Stimulated activated CD4-positive, alpha-beta T cell treated with anti-CD3 and anti-CD28 coated beads, Interleukin-15, amount 100 ng/mL, for 1 hour (primary cell): ENCODE data around the gene AIFM3.
"Not testable (repeated sequence)": the region's sequence is repeated elsewhere in the genome, so short reads cannot be mapped to it uniquely, and the experiment has no call there.

Source experiments
- DNase-seq, 2 donors: peaks; one replicate each; pipeline ENCODE4 v3.0.0-alpha.2; 2020; ENCODE audit warnings: low read depth in 1 of 2, low spot score in 1 of 2

The AIFM3 gene

DNA sequence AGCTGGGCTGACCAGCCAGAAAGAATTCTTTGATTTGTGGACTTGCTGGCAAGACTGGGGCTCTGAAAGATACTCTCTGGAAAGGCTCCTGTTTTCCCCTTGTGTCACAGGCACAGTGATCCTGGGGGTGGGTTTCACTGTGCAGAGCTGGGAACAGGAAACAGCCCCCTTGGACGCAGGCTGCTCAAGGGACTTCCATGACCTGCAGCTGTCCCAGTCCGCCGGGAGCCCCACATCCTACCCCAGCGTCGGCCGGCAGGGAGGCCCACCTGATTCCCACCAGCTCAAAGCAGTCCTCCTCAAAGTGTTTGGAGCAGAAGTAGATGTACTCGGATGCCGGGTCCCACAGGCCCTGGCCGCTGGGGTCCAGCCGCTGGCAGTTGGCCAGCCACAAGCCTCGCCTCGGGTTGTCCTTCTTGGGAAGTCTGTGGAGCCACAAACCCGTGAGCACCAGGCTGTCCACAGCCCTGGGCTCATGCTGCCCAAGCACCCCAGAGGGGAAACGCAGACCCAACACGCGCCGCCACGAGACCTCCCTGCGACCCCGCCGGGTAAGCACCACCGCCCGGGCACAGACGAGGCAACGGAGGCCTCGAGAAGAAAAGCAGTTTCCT is 34.0 kb downstream of the AIFM3 start:
- no peak for DNase-seq

DNA sequence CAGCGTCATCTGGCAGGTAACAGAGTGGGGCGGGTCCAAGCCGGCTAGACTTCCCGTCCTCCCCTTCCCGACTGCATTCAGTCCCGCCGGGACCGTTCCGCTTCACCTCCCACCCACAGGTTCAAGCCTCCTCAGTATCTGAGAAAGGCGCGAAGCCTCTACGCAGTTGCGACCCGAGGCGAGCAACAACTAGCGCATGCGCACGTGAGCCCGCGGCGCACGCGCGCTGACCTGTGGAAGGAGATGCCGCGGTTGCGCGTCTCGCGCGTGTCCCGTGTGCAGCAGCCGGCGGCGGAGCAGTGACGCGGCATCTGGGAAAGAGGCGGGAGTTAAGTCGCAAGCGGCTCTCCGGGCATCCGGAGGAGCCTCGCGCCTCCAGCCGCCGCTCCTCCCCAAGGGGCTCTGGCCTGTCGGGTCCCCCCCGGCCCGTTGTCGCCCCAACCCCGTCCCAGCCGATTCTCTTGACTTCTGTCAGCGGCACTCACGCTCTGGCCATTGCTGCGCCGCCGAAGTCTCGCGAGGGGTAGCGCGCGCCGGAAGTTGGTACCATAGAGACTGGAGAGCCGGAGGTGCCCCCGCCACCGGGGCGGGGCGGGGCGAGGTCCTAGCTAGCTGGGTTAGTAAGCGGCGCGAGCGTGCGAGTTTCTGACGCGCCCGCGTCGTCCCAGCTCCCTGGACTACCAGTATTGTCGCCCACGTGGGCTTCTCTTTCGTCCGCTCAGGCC is 34.7 kb downstream of the AIFM3 start, which contains the start of gene THAP7:
Gene THAP7, minus strand, starts transcription at position 518 of the 725 bp plus-strand sequence. Its CDS starts 207 bp downstream, at position 311.
- peak; percentile 95 for DNase-seq

DNA sequence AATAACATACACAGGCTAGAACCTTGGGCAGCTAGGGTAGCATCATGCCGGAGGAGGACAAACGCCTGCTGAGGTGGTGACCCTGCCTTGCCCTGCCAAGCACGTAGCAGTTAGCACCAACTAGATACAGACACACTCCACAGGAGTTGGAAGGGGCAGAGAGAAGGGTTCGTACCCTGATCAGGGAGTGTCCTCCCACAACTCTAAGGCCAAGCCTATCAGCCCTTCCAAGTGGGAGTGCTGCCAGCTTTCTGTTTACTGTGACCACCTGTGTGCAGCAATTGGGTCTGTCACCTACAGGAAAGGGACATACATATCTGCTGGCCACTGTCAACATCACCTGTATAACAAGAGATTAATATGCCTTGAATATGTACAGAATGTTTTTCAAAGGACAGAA is 36.7 kb downstream of the AIFM3 start:
- no peak for DNase-seq

DNA sequence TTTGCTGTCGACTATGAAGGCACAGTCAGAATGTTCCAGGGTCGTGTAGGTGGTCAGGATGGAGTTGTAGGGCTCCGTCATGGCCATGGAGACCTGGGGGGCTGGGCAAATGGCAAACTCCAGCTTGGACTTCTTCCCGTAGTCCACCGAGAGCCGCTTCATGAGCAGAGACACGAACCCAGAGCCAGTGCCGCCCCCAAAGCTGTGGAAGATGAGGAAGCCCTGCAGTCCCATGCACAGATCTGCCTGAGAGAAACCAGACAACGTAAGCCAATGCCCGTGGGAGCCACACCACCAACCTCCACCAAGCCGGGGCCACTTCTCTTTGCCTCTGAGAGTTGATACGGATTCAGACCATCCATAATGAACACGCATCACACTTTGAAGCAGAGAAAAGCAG is 42.2 kb downstream of the AIFM3 start:
- DNase-seq: not testable (repeated sequence)

DNA sequence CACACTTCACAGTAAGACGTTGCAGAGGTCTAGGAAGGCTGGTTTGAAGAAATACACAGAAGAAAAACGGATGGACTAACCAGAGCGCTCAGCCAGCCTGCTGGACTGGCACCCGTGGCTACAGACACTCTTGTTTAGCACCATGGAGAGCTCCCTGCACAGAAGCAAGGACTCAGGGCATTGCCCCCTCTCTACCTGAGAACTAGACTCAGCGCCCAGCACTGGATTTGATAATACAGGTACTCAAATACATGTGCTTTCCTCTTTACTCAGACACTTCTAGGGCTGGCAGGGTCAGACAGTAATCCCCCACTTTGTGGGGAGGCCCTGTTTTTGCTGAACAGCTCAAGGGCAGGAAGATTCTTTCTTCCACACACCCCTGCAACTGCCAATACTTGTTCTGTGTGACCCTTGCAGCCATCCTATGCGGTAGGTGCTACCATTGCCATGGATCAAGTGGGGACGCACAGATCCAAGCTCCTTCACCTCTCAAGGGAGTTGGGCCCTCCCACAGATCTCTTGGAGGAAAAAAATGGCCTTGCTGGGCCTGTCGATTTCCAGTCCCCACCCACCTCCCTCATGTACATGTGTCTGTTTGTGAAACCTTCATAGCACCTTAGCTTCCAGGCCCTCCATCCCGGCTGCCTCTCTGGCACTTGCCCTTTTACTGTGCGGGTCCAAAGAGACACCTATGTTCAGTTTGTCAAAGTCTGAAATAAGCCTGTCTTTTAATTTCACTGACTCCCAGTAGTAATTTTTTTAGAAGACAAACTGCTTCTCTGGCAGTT is 42.8 kb downstream of the AIFM3 start:
- DNase-seq: no peak

- no peak for DNase-seq
These were observed 43.5 kb downstream of the AIFM3 start for GRCh38 chr22:21010426-21011113.

DNA sequence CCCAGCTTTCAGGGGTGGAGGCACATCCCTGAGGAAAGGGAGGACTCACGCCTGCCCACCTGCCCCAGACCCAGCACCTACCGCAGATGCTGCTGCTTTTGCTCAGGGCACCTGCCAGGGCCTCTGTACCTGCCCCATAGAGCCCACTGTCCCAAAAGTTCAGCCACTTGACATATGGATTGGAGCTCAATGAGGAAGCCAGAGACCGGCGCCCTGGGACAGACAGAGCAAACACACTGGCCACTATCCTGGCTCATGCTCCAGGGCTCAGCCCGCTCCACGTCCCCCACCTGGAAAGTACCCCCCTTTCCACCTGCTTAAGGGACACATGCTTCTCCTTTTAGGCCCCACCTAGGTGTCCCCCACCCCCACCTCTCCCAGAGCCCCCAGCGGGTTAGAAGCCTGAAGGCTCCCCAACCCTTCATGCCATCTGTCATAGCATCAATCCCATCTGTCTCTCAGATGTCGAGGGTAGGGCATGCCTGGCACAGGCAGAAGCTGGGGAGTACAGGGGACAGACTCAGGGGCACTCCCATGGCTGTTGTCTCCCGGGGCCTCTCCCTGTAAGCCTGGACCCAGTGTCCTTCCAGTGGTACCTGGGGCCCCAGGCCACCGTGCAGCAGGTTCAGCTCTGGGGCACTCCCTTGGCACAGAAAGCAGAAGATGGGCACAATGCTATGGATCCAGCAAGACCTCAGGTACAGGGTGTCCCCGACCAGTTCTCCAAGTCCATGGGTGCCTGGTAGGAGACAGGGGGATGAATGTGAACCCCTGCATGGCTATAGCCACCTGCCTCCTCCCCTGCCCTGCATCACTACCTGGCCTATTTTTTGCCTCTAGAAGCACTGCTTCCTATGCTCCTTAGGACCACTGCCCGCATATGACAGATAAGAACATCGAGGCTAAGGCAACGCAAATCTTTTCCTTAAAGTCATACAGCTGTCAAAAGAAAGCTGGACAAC is 45.7 kb downstream of the AIFM3 start:
- DNase-seq: no peak

DNA sequence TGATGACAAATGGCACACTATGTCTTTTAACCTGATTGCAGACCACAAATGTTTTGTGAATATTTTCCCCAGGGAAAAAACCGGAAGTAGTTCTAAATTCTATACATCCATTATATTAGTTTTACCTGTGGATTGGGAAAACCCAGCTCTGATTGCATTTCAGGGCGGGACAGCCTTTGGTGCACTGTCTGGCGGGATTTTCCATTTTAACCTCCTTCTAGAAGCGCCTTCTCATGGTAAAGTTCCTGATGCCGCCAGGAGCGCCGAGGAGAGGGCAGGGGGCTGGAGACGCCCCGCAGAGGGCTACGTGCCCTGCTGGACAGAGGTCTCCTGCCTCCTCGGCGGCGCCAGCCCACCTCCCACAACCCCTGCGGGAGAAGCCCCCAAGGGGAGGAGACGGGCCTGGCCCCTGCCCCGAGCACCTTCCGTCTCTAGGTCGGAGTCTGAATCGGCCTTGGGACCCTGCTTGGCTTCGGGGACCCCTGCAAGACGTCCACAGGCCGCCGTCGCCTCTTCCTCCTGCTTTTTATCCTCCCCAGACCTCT is 46.7 kb downstream of the AIFM3 start:
- DNase-seq: no peak

DNA sequence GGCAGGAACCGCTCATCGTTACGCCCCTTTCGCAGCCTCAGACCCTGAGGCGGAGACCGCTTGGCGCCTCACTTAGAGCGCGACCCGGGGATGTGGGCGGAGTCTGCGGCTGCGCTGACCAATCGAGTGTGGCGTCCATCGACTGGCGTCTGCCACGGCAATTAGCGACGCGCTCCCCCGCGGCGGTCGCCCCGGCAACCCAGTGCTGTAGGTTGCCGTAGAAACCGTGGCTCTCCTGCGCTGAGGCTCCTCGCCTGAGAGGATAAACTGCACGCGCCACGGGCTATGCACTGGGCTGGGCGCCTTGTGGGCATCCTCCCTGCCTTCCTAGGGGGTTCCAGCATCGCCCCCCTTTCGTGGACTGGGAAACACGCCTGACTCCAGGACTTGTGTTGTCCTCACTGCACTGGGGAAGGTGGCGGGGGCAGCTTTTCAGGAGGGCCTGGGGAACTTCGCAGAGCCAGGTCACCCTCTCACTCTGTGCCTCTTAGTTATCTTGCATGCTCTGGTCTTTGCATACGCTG is 47.2 kb downstream of the AIFM3 start:
- peak; percentile 67 to 69 for DNase-seq

GRCh38 chr22:21014726-21015465 is 47.8 kb downstream of the AIFM3 start, which contains the start of gene P2RX6:
Gene P2RX6 (plus strand): TSS chr22:21015165. CDS start chr22:21015175, 10 bp downstream.
- no peak for DNase-seq

- DNase-seq: no peak
These were observed 48.5 kb downstream of the AIFM3 start for GRCh38 chr22:21015466-21016006.

DNA sequence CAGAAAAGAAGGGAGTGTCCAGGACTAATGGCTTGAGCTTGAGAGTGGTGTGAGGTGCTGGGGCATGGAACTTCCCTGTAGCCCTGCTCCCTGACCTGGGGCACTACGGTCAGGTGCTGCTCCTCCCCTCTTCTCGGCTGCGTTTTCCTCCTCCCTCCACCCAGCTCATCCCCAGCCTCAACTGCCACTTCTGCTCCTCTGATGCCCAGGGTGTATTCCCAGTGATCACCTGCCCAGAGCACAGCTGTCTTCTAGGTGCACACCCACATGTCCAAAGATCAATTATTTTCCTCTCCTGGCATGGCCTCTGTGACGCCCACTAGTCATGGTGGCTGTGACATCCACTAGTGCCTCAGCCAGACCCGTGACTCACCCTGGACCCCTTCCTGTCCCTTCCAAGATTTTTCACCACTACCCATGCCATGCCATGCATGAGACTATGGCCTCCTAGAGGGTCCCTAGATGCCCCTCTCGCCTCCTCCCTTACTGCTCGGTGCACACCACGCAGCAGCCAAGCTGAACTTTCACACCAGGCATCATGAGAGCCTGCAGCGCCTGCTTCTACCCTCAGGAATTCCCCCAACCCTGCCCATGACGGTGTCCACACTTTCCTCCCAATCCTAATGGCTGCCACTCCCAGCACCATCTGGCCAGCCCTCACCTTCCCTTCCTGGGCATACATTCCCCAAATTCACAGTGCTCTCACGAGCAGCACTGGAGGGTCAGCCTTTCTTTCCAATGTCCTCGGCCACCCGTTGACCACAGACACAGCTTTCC is 49.8 kb downstream of the AIFM3 start:
- DNase-seq: no peak

GRCh38 chr22:21018314-21018713 is 51.3 kb downstream of the AIFM3 start:
- DNase-seq: no peak

GRCh38 chr22:21020802-21021429 is 53.9 kb downstream of the AIFM3 start:
- DNase-seq: no peak

DNA sequence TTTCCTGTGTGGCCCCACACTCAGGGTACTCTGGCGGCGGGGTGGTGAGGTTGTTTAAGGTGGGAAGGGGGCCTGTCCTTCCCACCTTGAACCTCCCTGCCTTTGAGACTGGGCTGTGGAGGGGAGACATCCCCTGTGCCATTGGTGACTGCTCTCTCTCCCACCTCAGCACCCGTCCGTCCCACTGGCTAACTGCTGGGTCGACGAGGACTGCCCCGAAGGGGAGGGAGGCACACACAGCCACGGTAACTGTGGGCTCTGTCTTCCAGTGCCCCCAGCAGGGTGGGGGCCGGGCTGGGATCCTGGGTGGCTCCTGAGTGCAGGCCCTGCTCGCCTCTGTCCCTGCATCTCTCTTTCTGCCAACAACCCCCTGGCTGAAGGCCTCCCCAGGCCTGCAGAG is 55.5 kb downstream of the AIFM3 start:
- no peak for DNase-seq

GRCh38 chr22:21022955-21023614 is 56.0 kb downstream of the AIFM3 start:
- DNase-seq: no peak

DNA sequence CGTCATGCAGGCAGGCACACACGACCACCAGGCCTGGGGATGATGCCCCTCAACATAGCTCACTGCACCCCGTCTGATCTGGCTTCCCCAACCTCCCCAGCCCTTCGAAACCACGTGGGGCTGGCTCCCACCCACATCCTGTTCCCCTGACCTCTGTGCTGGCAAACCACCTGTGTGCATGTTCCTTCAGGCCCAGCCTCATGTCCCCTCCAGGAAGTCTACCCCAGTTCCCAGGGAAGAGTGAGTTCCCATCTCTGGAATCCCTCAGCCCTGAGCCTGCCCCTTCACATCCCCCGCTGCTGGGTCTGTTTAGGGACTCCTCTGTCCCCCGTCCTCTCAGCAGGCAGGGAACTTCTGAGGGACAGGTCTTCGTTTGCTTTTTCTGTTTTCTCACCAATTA is 58.2 kb downstream of the AIFM3 start:
- no peak for DNase-seq
